H1 (cell line): ENCODE data around the gene FOXO1. TPM values are rescaled to one million over a fixed set of nuclear protein-coding genes. Genes with fewer than 3 reads are reported as not detected.

Experiments used
- CTCF ChIA-PET: fragments of 300-600 bp; sonication (Branson Sonifier 250); formaldehyde crosslinking; loops from one replicate; lab custom pipeline; 2021; ENCODE audit not compliant: partially characterized antibody; lab: Charles Lee
- POLR2A ChIA-PET: fragments of 300-600 bp; sonication (Branson Sonifier 250); formaldehyde crosslinking; loops from one replicate; lab custom pipeline; 2021; ENCODE audit warnings: inconsistent platforms; ENCODE audit not compliant: partially characterized antibody; lab: Charles Lee
- DNase-seq, 2 experiments: peaks; one replicate each; pipeline versions ENCODE4 v3.0.0 to v3.0.0-alpha.2; 2010 to 2022; ENCODE audit warnings: low spot score in 2 of 2, low read depth in 1 of 2, mixed read lengths in 1 of 2
- FAIRE-seq: peaks from 2 replicates; lab custom pipeline; 2011; peaks lifted over from hg19 to GRCh38; lab: Jason Lieb, UNC
- H2AFZ ChIP-seq: 2 replicates; pipeline ENCODE4 v1.8.1; 2012; ENCODE audit warnings: low read length, inconsistent platforms
- H2AK5ac ChIP-seq: 2 replicates; pipeline ENCODE4 v1.6.1; 2013; ENCODE audit warnings: low read depth, low read length
- H2BK120ac ChIP-seq: replicated peaks from 2 replicates; pipeline ENCODE3; 2013; ENCODE audit warnings: low read depth, low read length, inconsistent platforms
- H2BK12ac ChIP-seq: 2 replicates; pipeline ENCODE4 v1.6.1; 2013; ENCODE audit warnings: low read depth, low read length
- H2BK15ac ChIP-seq: 2 replicates; pipeline ENCODE4 v1.6.1; 2013; ENCODE audit warnings: low read length
- H2BK20ac ChIP-seq: 2 replicates; pipeline ENCODE4 v1.6.1; 2013; ENCODE audit warnings: low read length
- H2BK5ac ChIP-seq: 2 replicates; pipeline ENCODE4 v1.6.1; 2013; ENCODE audit warnings: low read depth, low read length
- H3K14ac ChIP-seq: 2 replicates; pipeline ENCODE4 v1.6.1; 2013; ENCODE audit warnings: inconsistent platforms; ENCODE audit not compliant: insufficient read length
- H3K18ac ChIP-seq: 2 replicates; pipeline ENCODE4 v1.6.1; 2013; ENCODE audit warnings: low read length; ENCODE audit errors: extremely low read depth
- H3K23ac ChIP-seq: 2 replicates; pipeline ENCODE4 v1.6.1; 2013; ENCODE audit warnings: inconsistent platforms; ENCODE audit not compliant: insufficient read length
- H3K23me2 ChIP-seq: 2 replicates; pipeline ENCODE4 v1.6.1; 2013; ENCODE audit warnings: low read depth, low read length
- H3K27ac ChIP-seq: 2 replicates; pipeline ENCODE4 v1.6.1; 2011; ENCODE audit warnings: low read depth, low read length, inconsistent platforms
- H3K27me3 ChIP-seq, 4 experiments: replicated peaks in 1 of 4; 1 replicate in 1 of 4; 2 replicates in 3 of 4; pipeline versions ENCODE4 v1.6.1 to v1.8.1; 2011 to 2013; ENCODE audit warnings: low read length in 3 of 4, mild to moderate bottlenecking in 3 of 4, inconsistent platforms in 2 of 4, mixed read lengths in 2 of 4, moderate library complexity in 1 of 4; ENCODE audit not compliant: control insufficient read depth in 3 of 4, insufficient read depth in 3 of 4; ENCODE audit errors: extremely low read depth in 1 of 4
- H3K36me3 ChIP-seq, 4 experiments: 2 replicates each; pipeline versions ENCODE4 v1.6.1 to v1.8.1; 2011 to 2013; ENCODE audit warnings: mild to moderate bottlenecking in 4 of 4, low read length in 3 of 4, moderate library complexity in 2 of 4, control low read depth in 1 of 4, inconsistent platforms in 1 of 4; ENCODE audit not compliant: insufficient read depth in 4 of 4, control insufficient read depth in 2 of 4
- H3K4ac ChIP-seq: replicated peaks from 2 replicates; pipeline ENCODE3; 2013; ENCODE audit warnings: low read length, low read depth, mixed read lengths, inconsistent platforms; ENCODE audit not compliant: insufficient read length
- H3K4me1 ChIP-seq, 4 experiments: replicated peaks in 1 of 4; 1 replicate in 1 of 4; 2 replicates in 3 of 4; pipeline versions ENCODE4 v1.6.1 to v1.8.1; 2011 to 2013; ENCODE audit warnings: low read length in 3 of 4, inconsistent platforms in 2 of 4, mixed read lengths in 1 of 4; ENCODE audit not compliant: insufficient read depth in 4 of 4, control insufficient read depth in 3 of 4
- H3K4me2 ChIP-seq, 2 experiments: 2 replicates each; pipeline versions ENCODE4 v1.6.1 to v1.8.1; 2011 to 2013; ENCODE audit warnings: low read depth in 2 of 2, low read length in 2 of 2, control low read depth in 1 of 2, inconsistent platforms in 1 of 2, mild to moderate bottlenecking in 1 of 2; ENCODE audit not compliant: insufficient read depth in 1 of 2
- H3K4me3 ChIP-seq, 4 experiments: fragments of 200-600, 300-600 bp in 1 of 4; sonication (generic), shearing (Covaris generic), sonication (Bioruptor Twin) in 1 of 4; 2 replicates each; pipeline versions ENCODE4 v1.5.1 to v1.8.1; 2011 to 2016; ENCODE audit warnings: low read length in 4 of 4, low read depth in 3 of 4, control low read depth in 2 of 4, inconsistent platforms in 2 of 4, mild to moderate bottlenecking in 2 of 4, mixed read lengths in 1 of 4, moderate library complexity in 1 of 4; ENCODE audit not compliant: insufficient read depth in 2 of 4; ENCODE audit errors: extremely low read depth in 1 of 4
- H3K56ac ChIP-seq: replicated peaks from 2 replicates; pipeline ENCODE3; 2013; ENCODE audit warnings: low read depth, mild to moderate bottlenecking, mixed read lengths, low read length, inconsistent platforms; ENCODE audit not compliant: insufficient read length
- H3K79me1 ChIP-seq: 2 replicates; pipeline ENCODE4 v1.6.1; 2013; ENCODE audit warnings: low read depth, low read length, control low read depth
- H3K79me2 ChIP-seq, 2 experiments: 2 replicates each; pipeline versions ENCODE4 v1.6.1 to v1.8.1; 2012 to 2013; ENCODE audit warnings: low read length in 2 of 2, mild to moderate bottlenecking in 2 of 2, inconsistent platforms in 1 of 2; ENCODE audit not compliant: insufficient read depth in 2 of 2, control insufficient read depth in 1 of 2
- H3K9ac ChIP-seq, 4 experiments: replicated peaks in 1 of 4; 1 replicate in 1 of 4; 2 replicates in 3 of 4; pipeline versions ENCODE4 v1.6.1 to v1.8.1; 2011 to 2013; ENCODE audit warnings: low read depth in 3 of 4, low read length in 3 of 4, control low read depth in 2 of 4, mild to moderate bottlenecking in 2 of 4, moderate library complexity in 2 of 4, inconsistent platforms in 1 of 4; ENCODE audit errors: extremely low read depth in 1 of 4
- H3K9me3 ChIP-seq, 2 experiments: 2 replicates each; pipeline versions ENCODE4 v1.6.1 to v1.8.1; 2012 to 2013; ENCODE audit warnings: mild to moderate bottlenecking in 2 of 2, moderate library complexity in 2 of 2, control low read depth in 1 of 2, inconsistent platforms in 1 of 2, low read depth in 1 of 2, low read length in 1 of 2, mixed read lengths in 1 of 2; ENCODE audit not compliant: insufficient read depth in 2 of 2
- H4K20me1 ChIP-seq, 2 experiments: replicated peaks in 1 of 2; 2 replicates each; pipeline versions ENCODE3 to v1.8.1; 2011 to 2013; ENCODE audit warnings: inconsistent platforms in 2 of 2, low read length in 2 of 2, mild to moderate bottlenecking in 1 of 2; ENCODE audit not compliant: insufficient read depth in 2 of 2, control insufficient read depth in 1 of 2
- H4K5ac ChIP-seq: 2 replicates; pipeline ENCODE4 v1.6.1; 2013; ENCODE audit warnings: low read length, low read depth, mixed read lengths, inconsistent platforms; ENCODE audit not compliant: insufficient read length
- H4K8ac ChIP-seq: 2 replicates; pipeline ENCODE4 v1.8.0; 2013; ENCODE audit warnings: mild to moderate bottlenecking, moderate library complexity, low read length, inconsistent platforms; ENCODE audit not compliant: insufficient read depth; ENCODE audit errors: extremely low read depth
- H4K91ac ChIP-seq: replicated peaks from 2 replicates; pipeline ENCODE3; 2013; ENCODE audit warnings: low read length, mixed read lengths, inconsistent platforms; ENCODE audit not compliant: insufficient read length
- MAX ChIP-seq: IDR thresholded peaks from 2 replicates; pipeline ENCODE4 v1.6.1; 2012; ENCODE audit warnings: inconsistent platforms
- NANOG ChIP-seq: IDR thresholded peaks from 2 replicates; pipeline ENCODE4 v1.6.1; 2011; ENCODE audit warnings: low read length, low read depth, mild to moderate bottlenecking, inconsistent platforms; ENCODE audit not compliant: insufficient read depth, poor library complexity, severe bottlenecking
- WGBS, 2 experiments: shearing (Covaris generic) in 1 of 2; methylation state at CpG; one replicate each; pipeline versions ENCODE4 v1.1.6 to v1.1.7; 2013 to 2015; ENCODE audit warnings: low lambda C conversion rate in 2 of 2, mixed read lengths in 2 of 2, inconsistent platforms in 1 of 2, low coverage in 1 of 2, missing lambda C conversion rate in 1 of 2; ENCODE audit not compliant: insufficient replicate concordance in 2 of 2, insufficient coverage in 1 of 2, insufficient read length in 1 of 2; ENCODE audit errors: extremely low coverage in 1 of 2, missing lambda C conversion rate in 1 of 2; 5-methylcytosine and 5-hydroxymethylcytosine counted together
- polyA plus RNA-seq, 7 experiments: library from polyadenylated mRNA; depleted of rRNA in 3 of 7; stranded (reverse) in 5 of 7; unstranded in 2 of 7; fragments of >200 nt in 5 of 7; fragments of 200-250 nt in 2 of 7; gene quantifications; 1 replicate in 5 of 7; 2 replicates in 1 of 7; 4 replicates in 1 of 7; pipeline versions ENCODE4 v1.2.1 to v1.2.3, GENCODE V29; 2011 to 2013; ENCODE audit warnings: missing spikeins in 2 of 7, mixed read lengths in 2 of 7
- total RNA-seq: library from RNA; stranded (reverse); fragmentation: NEBNext Ultra II Directional; extraction: Animal tissue kit (Norgen Biotek cat#: 25700); gene quantifications from 2 replicates; pipeline ENCODE4 v1.2.1, GENCODE V29; 2021

FOXO1 gene
- total and polyA plus RNA-seq, 2 of the 8 experiments (the other 6 are each of a cell fraction or from before 2014, with no cell fraction given), result 35.3 to 56.9 TPM

DNA sequence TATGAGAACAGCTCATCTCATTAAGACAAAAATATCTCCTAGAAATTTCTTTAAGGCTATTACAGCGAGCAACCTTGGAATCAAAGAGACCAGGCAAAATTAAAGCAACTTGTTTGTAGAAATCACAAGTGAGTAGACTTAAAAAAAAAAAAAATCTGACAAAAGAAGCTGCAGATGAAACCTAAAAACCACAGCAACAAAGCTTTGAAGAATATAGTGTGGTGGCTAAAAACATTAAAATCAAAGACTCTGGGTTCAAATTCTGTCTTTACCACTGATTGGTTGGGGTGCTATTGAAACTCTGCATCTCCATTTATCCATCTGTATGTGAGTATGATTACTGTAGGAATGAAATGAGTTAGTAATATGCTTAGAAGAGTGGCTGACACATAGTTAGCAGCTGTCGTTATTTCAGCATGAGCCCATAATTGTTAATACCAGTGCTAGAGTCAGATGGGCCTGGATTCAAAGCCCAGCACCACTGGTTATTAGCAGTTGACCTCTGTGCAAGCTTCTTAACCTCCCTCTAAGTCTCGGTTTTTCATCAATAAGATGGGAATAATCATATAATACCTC is 157.6 kb downstream of the FOXO1 start:
- CTCF ChIA-PET, result interaction anchor here (0.9 kb wide), 1 partner anchor 9 kb away, joined by 3 read pairs; no protein-coding TSS in a partner anchor
- Histone ChIP-seq H3K4me3 (no peak overlapping the region), H2AK5ac (no peak overlapping the region), H3K23me2 (peaks cover 2% of the 10 kb centered on the region), H3K4ac (no peak overlapping the region), H4K91ac (no peak overlapping the region), H4K8ac (no peak overlapping the region), H2BK20ac (no peak overlapping the region), H2BK120ac (no peak overlapping the region), H3K4me2 (no peak overlapping the region), H2BK12ac (no peak overlapping the region), H3K79me2 (no peaks in the 10 kb centered on the region), H3K4me1 (no peaks in the 10 kb centered on the region; a peak in 1 of 7 replicates), H4K20me1 (no peaks in the 10 kb centered on the region), H2BK5ac (no peak overlapping the region), H3K27me3 (no peaks in the 10 kb centered on the region), H2AFZ (no peak overlapping the region), H3K9ac (no peak overlapping the region), H3K79me1 (no peaks in the 10 kb centered on the region), H3K18ac (no peak overlapping the region), H4K5ac (no peak overlapping the region), H3K36me3 (no peaks in the 10 kb centered on the region), H3K56ac (no peak overlapping the region), H3K27ac (no peak overlapping the region), H3K14ac (no peak overlapping the region), H3K9me3 (no peaks in the 10 kb centered on the region), H2BK15ac (no peak overlapping the region), H3K23ac (no peak overlapping the region)
- DNase-seq (no peak), FAIRE-seq (no peak)
- POLR2A ChIA-PET, result interaction anchor here (0.9 to 1.4 kb wide), 2 partner anchors 10 to 11 kb away, joined by 3 read pairs; no protein-coding TSS in a partner anchor
- 95% methylated on average over 3 of the region's 3 CpGs; no CpG with 5 or more reads in 1 of the 2 experiments for WGBS, 2 experiments
- TF ChIP-seq MAX (no peak), NANOG (no peak)
